Thyroid gland (tissue), 4 donors: ENCODE results near the gene FXYD1.

Experiments used
- POLR2A ChIP-seq, 2 donors: fragments of 450-650 bp; IDR thresholded peaks; one replicate each; pipeline ENCODE4 v1.6.1; 2017; ENCODE audit warnings: antibody characterized with exemption in 2 of 2, mild to moderate bottlenecking in 2 of 2, moderate library complexity in 1 of 2
- TF ChIP-seq, protein P1 (sequence below), 6 experiments: fragments of 200-600 bp in 3 of 6; fragments of 450-650 bp in 3 of 6; sonication (generic) in 3 of 6; IDR thresholded peaks; one replicate each; pipeline ENCODE4 v1.5.1; 2016 to 2019; ENCODE audit warnings: antibody characterized with exemption in 6 of 6, mild to moderate bottlenecking in 2 of 6, inconsistent platforms in 1 of 6, moderate library complexity in 1 of 6

GRCh38 chr19:35095667-35096368, 42.8 kb upstream of the FXYD1 start:
- TF ChIP-seq, protein P1, sequence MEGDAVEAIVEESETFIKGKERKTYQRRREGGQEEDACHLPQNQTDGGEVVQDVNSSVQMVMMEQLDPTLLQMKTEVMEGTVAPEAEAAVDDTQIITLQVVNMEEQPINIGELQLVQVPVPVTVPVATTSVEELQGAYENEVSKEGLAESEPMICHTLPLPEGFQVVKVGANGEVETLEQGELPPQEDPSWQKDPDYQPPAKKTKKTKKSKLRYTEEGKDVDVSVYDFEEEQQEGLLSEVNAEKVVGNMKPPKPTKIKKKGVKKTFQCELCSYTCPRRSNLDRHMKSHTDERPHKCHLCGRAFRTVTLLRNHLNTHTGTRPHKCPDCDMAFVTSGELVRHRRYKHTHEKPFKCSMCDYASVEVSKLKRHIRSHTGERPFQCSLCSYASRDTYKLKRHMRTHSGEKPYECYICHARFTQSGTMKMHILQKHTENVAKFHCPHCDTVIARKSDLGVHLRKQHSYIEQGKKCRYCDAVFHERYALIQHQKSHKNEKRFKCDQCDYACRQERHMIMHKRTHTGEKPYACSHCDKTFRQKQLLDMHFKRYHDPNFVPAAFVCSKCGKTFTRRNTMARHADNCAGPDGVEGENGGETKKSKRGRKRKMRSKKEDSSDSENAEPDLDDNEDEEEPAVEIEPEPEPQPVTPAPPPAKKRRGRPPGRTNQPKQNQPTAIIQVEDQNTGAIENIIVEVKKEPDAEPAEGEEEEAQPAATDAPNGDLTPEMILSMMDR (IDR thresholded peaks at IDR 0.05) = no peak
- no peak for TF ChIP-seq POLR2A (IDR thresholded peaks at IDR 0.05)
